ENCODE data around the gene EML6.

- TF ChIP-seq CTCF (IDR thresholded peaks at IDR 0.05) (no peak), POLR2A (IDR thresholded peaks at IDR 0.05) (no peak)
Observed at GRCh38 chr2:54706622-54707021, 16.8 kb upstream of the EML6 start.

Measured in Peyer's patch (tissue), 4 donors.